ENCODE measurements around the gene KLK15.

KLK15 gene

DNA sequence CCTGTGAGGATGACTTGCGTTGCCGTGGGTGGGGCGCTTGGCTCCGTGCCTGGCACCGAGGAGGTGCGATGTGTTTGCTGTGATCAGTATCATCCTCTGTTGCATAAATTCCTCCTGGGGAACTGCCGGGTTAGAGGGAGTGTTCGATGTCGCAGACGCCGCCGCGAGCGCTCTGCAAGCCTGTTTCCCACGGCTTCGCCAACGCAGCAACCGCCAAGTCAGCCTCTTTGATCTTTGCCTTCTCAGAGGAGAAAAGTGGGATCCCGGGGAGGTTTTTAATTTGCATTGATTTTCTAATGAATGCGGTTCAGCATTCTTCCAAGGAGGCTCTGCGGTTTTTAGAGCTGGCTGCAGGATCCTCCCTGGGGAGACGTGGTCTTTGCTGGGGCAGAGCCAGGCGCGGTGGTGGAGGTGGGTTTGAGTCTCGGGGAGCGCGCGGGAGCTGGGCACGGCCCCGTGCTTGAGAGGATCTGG is 55.5 kb downstream of the KLK15 start:
- Histone ChIP-seq H3K27me3 (ENCODE audit: control insufficient read depth, insufficient read depth, low read length) (peaks cover 80% of the 10 kb centered on the region), H3K27ac (ENCODE audit: low read length) (no peak overlapping the region), H3K4me3 (ENCODE audit: low read length) (peak overlapping the region; percentile 30), H3K4me1 (ENCODE audit: control insufficient read depth, low read depth, low read length) (peaks cover 5% of the 10 kb centered on the region), H3K9me3 (ENCODE audit: control insufficient read depth, low read depth, low read length) (no peaks in the 10 kb centered on the region), H3K9ac (ENCODE audit: low read length) (no peak overlapping the region), H3K36me3 (ENCODE audit: control insufficient read depth, low read depth, low read length) (no peaks in the 10 kb centered on the region)

DNA sequence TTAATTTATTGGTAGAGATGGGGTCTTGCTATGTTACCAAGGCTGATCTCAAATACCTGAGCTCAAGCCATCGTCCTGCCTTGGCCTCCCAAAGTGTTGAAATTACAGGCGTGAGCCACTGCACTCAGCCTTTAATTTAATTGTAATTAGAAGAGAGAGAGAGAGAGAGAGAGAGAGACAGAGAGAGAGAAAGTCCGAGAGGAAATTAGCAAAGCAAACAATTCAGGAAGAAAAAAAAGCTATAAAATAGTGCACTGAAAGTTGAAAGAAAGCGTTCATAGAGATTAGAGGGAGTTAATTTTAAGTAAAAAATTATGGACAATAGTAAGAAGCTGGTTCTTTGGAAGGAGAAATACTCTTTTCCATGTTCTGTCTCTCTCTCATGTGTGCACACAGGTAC is 56.1 kb downstream of the KLK15 start:
- peaks cover 80% of the 10 kb centered on the region for H3K27me3 ChIP-seq (ENCODE audit: control insufficient read depth, insufficient read depth, low read length)
- H3K4me1 ChIP-seq (ENCODE audit: control insufficient read depth, low read depth, low read length): peaks cover 5% of the 10 kb centered on the region
- H3K9me3 ChIP-seq (ENCODE audit: control insufficient read depth, low read depth, low read length): peaks cover 4% of the 10 kb centered on the region
- H3K27ac ChIP-seq (ENCODE audit: low read length): no peak overlapping the region
- peak overlapping the region; percentile 30 for H3K4me3 ChIP-seq (ENCODE audit: low read length)
- no peak overlapping the region for H3K9ac ChIP-seq (ENCODE audit: low read length)
- H3K36me3 ChIP-seq (ENCODE audit: control insufficient read depth, low read depth, low read length): no peaks in the 10 kb centered on the region

DNA sequence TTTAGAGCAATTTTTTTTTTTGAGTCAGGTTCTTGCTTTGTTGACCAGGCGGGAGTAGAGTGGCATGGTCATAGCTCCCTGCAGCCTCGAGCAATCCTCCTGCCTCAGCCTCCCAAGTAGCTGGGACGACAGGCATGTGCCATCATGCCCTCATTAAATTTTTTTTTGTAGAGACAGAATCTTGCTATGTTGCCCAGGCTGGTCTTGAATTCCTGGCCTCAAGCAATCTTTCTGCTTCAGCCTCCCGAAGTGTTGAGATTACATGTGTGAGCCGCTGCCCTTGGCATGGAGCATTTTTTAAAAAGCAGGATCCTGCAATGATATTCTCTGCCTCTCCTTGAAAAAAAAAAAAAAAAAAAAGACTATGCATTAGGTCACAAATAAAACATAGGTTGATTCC is 57.2 kb downstream of the KLK15 start:
- Histone ChIP-seq H3K9me3 (ENCODE audit: control insufficient read depth, low read depth, low read length) (peaks cover 4% of the 10 kb centered on the region), H3K27ac (ENCODE audit: low read length) (no peak overlapping the region), H3K36me3 (ENCODE audit: control insufficient read depth, low read depth, low read length) (no peaks in the 10 kb centered on the region), H3K9ac (ENCODE audit: low read length) (no peak overlapping the region), H3K4me3 (ENCODE audit: low read length) (no peak overlapping the region), H3K27me3 (ENCODE audit: control insufficient read depth, insufficient read depth, low read length) (peaks cover 75% of the 10 kb centered on the region), H3K4me1 (ENCODE audit: control insufficient read depth, low read depth, low read length) (peaks cover 5% of the 10 kb centered on the region)

Data from iPS-18a (cell line).